Activated naive CD4-positive, alpha-beta T cell treated with anti-CD3 and anti-CD28 coated beads for 36 hours (primary cell): ENCODE measurements around the gene KCNN4. TPM values are rescaled to one million over a fixed set of nuclear protein-coding genes. Genes with fewer than 3 reads are reported as not detected.
A peak's percentile ranks its signal among the peaks of the same experiment; 100 is the strongest.
"Not testable (repeated sequence)": the region's sequence is repeated elsewhere in the genome, so short reads cannot be mapped to it uniquely, and the experiment has no call there.

ENCODE experiments used
- CTCF ChIA-PET: fragments of 350-600 bp; sonication (Branson Sonifier 250); formaldehyde crosslinking; loops from one replicate; lab custom pipeline; 2021; ENCODE audit warnings: antibody characterized with exemption; lab: Charles Lee
- DNase-seq: peaks from one replicate; pipeline ENCODE4 v3.0.0-alpha.2; 2020
- H3K27ac Mint-ChIP-seq: one replicate; pipeline ENCODE4 v1.8.0; 2021; ENCODE audit warnings: mild to moderate bottlenecking, mixed read lengths
- H3K27me3 Mint-ChIP-seq: one replicate; pipeline ENCODE4 v1.8.0; 2021; ENCODE audit warnings: low read depth, mixed read lengths
- H3K36me3 Mint-ChIP-seq: one replicate; pipeline ENCODE4 v1.8.0; 2021; ENCODE audit warnings: low read depth, mixed read lengths
- H3K4me1 Mint-ChIP-seq: one replicate; pipeline ENCODE4 v1.8.0; 2021; ENCODE audit warnings: low read depth, mixed read lengths
- H3K4me3 Mint-ChIP-seq: one replicate; pipeline ENCODE4 v1.8.0; 2021; ENCODE audit warnings: mild to moderate bottlenecking, moderate library complexity, mixed read lengths
- H3K9me3 Mint-ChIP-seq: one replicate; pipeline ENCODE4 v1.8.0; 2021; ENCODE audit warnings: mixed read lengths
- intact Hi-C: fragments of 100-400 bp; cut with micrococcal nuclease; formaldehyde crosslinking; loops from one replicate; pipeline ENCODE4 v1.15.1; 2023
- total RNA-seq, 2 experiments: library from RNA; stranded (reverse); gene quantifications; one replicate each; pipeline ENCODE4 v1.2.3, GENCODE V29; 2021

The KCNN4 gene
- total RNA-seq, 2 experiments from 2014 or later: 68.4 to 73.7 TPM

DNA sequence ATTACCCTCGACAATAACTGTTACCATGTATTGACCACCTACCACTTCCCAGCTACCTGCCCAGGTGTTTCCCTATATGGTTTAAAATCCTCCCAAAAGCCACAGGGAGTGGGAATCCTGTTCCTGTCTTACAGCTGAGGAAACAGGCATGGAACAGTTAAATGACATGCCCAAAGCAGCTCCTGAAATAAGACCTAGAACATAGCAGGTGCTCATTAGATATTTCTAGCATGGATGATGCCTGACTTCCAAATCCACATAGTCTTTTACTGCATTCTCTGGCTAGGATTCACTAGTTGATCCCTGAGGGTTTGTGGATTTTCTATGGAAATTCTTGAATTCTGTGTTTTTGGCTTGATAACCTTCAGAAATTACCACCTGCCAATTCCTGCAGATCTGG lies 13.0 kb downstream of the KCNN4 start:
- intact Hi-C loops: loop anchor here (5.0 kb wide), 1 partner anchor 984 kb away; no protein-coding TSS in a partner anchor
- no peaks in the 10 kb centered on the region for H3K9me3 Mint-ChIP-seq
- no peaks in the 10 kb centered on the region for H3K27me3 Mint-ChIP-seq
- peak overlapping the region; percentile 100 for H3K27ac Mint-ChIP-seq
- peak overlapping the region; percentile 11 for H3K4me3 Mint-ChIP-seq
- H3K4me1 Mint-ChIP-seq: peaks cover 71% of the 10 kb centered on the region
- CTCF ChIA-PET: interaction anchor here (0.9 to 9.7 kb wide), 5 partner anchors 11 to 23 kb away, joined by 3 to 113 read pairs (median 48); partner anchors contain the start of genes KCNN4 and SMG9
- peaks cover 70% of the 10 kb centered on the region for H3K36me3 Mint-ChIP-seq
- no peak for DNase-seq

GRCh38 chr19:43767316-43767715 lies 13.5 kb downstream of the KCNN4 start:
- CTCF ChIA-PET: interaction anchor here (0.7 to 9.7 kb wide), 7 partner anchors 11 to 99 kb away, joined by 3 to 113 read pairs (median 5); partner anchors contain the start of genes KCNN4 and SMG9

GRCh38 chr19:43766755-43767043 lies 14.1 kb downstream of the KCNN4 start:
- Mint-ChIP-seq H3K27me3 (no peaks in the 10 kb centered on the region), H3K27ac (peak overlapping the region; percentile 100), H3K36me3 (peaks cover 64% of the 10 kb centered on the region), H3K9me3 (no peaks in the 10 kb centered on the region), H3K4me1 (peaks cover 78% of the 10 kb centered on the region), H3K4me3 (peak overlapping the region; percentile 53)
- intact Hi-C loops: loop anchor here (5.0 kb wide), 1 partner anchor 986 kb away; no protein-coding TSS in a partner anchor
- no peak for DNase-seq
- CTCF ChIA-PET: interaction anchor here (0.6 to 9.7 kb wide), 9 partner anchors 11 to 233 kb away, joined by 3 to 113 read pairs (median 5); partner anchors contain the start of genes KCNN4 and SMG9

More at GRCh38 chr19:43767316-43767715, 13.5 kb downstream of the KCNN4 start:
- intact Hi-C loops: loop anchor here (5.0 kb wide), 1 partner anchor 985 kb away; no protein-coding TSS in a partner anchor
- peaks cover 67% of the 10 kb centered on the region for H3K36me3 Mint-ChIP-seq
- no peaks in the 10 kb centered on the region for H3K27me3 Mint-ChIP-seq
- H3K27ac Mint-ChIP-seq: peak overlapping the region; percentile 100
- peak overlapping the region; percentile 11 for H3K4me3 Mint-ChIP-seq
- DNase-seq: no peak
- H3K4me1 Mint-ChIP-seq: peaks cover 76% of the 10 kb centered on the region
- H3K9me3 Mint-ChIP-seq: no peaks in the 10 kb centered on the region

DNA sequence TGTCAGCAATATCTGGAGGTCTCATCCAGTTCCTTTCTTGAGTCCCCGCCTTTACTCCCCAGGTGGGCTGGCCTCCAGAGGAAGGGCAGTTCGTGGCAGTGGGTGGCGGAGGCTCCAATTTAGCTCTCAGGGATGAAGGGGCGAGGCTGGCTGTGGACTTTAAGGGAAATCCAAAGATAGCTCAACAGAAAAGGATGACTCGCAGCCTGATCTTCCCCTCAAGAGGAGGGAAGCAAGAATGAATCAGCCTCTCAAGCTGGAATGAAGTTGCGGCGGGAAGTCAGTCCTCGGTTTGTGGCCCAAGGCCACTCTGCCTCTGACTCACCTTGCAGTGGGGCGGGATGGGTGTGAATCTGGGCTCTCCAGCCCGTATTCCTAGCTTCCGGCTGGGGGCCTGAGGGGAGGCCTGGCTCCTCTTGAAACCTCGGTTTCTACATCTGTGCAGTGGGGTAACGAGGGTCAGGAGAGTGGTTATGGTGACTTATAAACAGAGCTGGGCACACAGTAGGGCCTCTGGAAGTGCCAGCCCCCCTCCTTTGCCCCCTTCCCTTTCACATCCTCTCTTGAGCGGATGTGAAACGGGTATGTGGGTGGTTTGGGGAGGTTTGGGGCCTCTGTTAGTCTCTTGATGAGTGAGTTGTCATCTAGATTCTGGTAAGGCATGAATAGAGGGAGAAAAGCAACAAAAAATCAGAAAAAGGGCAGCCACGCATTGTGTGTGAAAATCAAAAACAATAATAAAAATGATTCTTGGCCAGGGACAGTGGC lies 15.5 kb downstream of the KCNN4 start:
- Mint-ChIP-seq H3K27ac (peak overlapping the region; percentile 100), H3K4me3 (peak overlapping the region; percentile 53), H3K9me3 (no peaks in the 10 kb centered on the region), H3K27me3 (no peaks in the 10 kb centered on the region), H3K36me3 (peaks cover 55% of the 10 kb centered on the region), H3K4me1 (peaks cover 80% of the 10 kb centered on the region)
- CTCF ChIA-PET: interaction anchor here (0.6 to 9.7 kb wide), 13 partner anchors 10 to 1001 kb away, joined by 3 to 113 read pairs (median 5); partner anchors contain the start of genes KCNN4 and SMG9
- DNase-seq: peak; percentile 95
- intact Hi-C loops: loop anchor here (1.0 to 5.0 kb wide), 8 partner anchors 11 to 987 kb away; partner anchors contain the start of genes SMG9 and ZNF575

DNA sequence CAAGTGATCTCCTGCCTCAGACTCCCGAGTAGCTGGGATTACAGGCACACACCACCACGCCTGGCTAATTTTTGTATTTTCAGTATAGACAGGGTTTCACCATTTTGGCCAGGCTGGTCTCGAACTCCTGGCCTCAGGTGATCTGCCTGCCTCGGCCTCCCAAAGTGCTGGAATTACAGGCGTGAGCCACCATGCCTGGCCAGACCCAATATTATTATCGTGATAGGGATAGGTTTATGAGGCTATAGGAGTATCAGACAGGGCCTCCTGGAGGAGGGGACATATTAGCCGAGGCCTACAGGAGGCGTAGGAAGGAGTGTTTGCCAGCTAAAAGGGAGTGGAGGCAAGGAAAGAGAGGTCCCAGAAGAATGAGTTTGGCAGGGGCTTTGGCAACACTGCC lies 16.1 kb downstream of the KCNN4 start:
- DNase-seq, H3K27me3 Mint-ChIP-seq: not testable (repeated sequence)
- intact Hi-C loops: loop anchor here (1.0 to 5.0 kb wide), 8 partner anchors 10 to 988 kb away; partner anchors contain the start of genes SMG9 and ZNF575

GRCh38 chr19:43763473-43763939 lies 17.3 kb downstream of the KCNN4 start:
- peaks cover 38% of the 10 kb centered on the region for H3K36me3 Mint-ChIP-seq
- H3K27ac Mint-ChIP-seq: peak overlapping the region; percentile 87
- H3K4me3 Mint-ChIP-seq: peak overlapping the region; percentile 33
- intact Hi-C loops: no loop called here
- CTCF ChIA-PET: interaction anchor here (0.6 to 9.7 kb wide), 5 partner anchors 9 to 130 kb away, joined by 3 to 113 read pairs (median 6); partner anchors contain the start of genes KCNN4 and SMG9
- peak; percentile 42 for DNase-seq
- H3K9me3 Mint-ChIP-seq: no peaks in the 10 kb centered on the region
- peaks cover 75% of the 10 kb centered on the region for H3K4me1 Mint-ChIP-seq
- no peaks in the 10 kb centered on the region for H3K27me3 Mint-ChIP-seq

More for the DNA sequence above, 16.1 kb downstream of the KCNN4 start:
- Mint-ChIP-seq H3K36me3 (peaks cover 50% of the 10 kb centered on the region), H3K27ac (peak overlapping the region; percentile 100), H3K4me3 (peak overlapping the region; percentile 39), H3K4me1 (peaks cover 77% of the 10 kb centered on the region)
- CTCF ChIA-PET: interaction anchor here (0.6 to 9.7 kb wide), 8 partner anchors 12 to 240 kb away, joined by 3 to 113 read pairs (median 8); partner anchors contain the start of genes KCNN4 and SMG9
- not testable (repeated sequence) for H3K9me3 Mint-ChIP-seq

GRCh38 chr19:43762814-43763213 lies 18.0 kb downstream of the KCNN4 start:
- no peaks in the 10 kb centered on the region for H3K9me3 Mint-ChIP-seq
- no peak for DNase-seq
- intact Hi-C loops: no loop called here
- no peaks in the 10 kb centered on the region for H3K27me3 Mint-ChIP-seq
- peak overlapping the region; percentile 87 for H3K27ac Mint-ChIP-seq
- CTCF ChIA-PET: interaction anchor here (0.6 to 9.7 kb wide), 7 partner anchors 9 to 168 kb away, joined by 3 to 113 read pairs (median 6); partner anchors contain the start of genes KCNN4 and SMG9
- H3K36me3 Mint-ChIP-seq: peaks cover 34% of the 10 kb centered on the region
- no peak overlapping the region for H3K4me3 Mint-ChIP-seq
- peaks cover 74% of the 10 kb centered on the region for H3K4me1 Mint-ChIP-seq

GRCh38 chr19:43760941-43761340 lies 19.8 kb downstream of the KCNN4 start:
- intact Hi-C loops: no loop called here
- CTCF ChIA-PET: interaction anchor here (2.0 to 9.7 kb wide), 2 partner anchors 9 to 17 kb away, joined by 6 to 113 read pairs; partner anchors contain the start of gene KCNN4
- Mint-ChIP-seq H3K27me3 (no peaks in the 10 kb centered on the region), H3K4me1 (peaks cover 74% of the 10 kb centered on the region), H3K4me3 (no peak overlapping the region), H3K9me3 (no peaks in the 10 kb centered on the region), H3K36me3 (peaks cover 36% of the 10 kb centered on the region), H3K27ac (no peak overlapping the region)
- no peak for DNase-seq

DNA sequence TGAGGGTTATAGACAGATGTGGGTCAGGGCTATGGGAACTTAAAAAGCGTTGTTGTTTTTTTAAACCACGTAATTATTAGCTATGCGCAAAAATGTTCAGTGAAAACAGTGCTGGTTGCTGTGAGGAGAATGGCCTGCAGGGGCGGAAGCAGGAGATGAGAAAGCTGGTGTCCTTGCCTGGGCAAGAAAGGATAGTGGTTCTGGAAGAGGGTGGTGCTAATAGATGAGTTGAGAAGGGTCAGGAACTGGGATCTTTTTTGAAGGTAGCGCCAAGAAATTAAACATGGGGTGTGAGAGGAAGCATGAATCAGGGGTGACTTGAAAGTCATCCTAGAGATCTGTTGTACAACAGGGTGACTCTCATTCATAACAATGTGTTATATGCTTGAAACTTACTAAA lies 21.3 kb downstream of the KCNN4 start:
- Mint-ChIP-seq H3K27ac (peak overlapping the region; percentile 61), H3K4me3 (no peak overlapping the region), H3K27me3 (no peaks in the 10 kb centered on the region), H3K4me1 (peaks cover 61% of the 10 kb centered on the region), H3K36me3 (peaks cover 35% of the 10 kb centered on the region), H3K9me3 (no peaks in the 10 kb centered on the region)
- intact Hi-C loops: no loop called here
- CTCF ChIA-PET: no interaction called here
- no peak for DNase-seq

DNA sequence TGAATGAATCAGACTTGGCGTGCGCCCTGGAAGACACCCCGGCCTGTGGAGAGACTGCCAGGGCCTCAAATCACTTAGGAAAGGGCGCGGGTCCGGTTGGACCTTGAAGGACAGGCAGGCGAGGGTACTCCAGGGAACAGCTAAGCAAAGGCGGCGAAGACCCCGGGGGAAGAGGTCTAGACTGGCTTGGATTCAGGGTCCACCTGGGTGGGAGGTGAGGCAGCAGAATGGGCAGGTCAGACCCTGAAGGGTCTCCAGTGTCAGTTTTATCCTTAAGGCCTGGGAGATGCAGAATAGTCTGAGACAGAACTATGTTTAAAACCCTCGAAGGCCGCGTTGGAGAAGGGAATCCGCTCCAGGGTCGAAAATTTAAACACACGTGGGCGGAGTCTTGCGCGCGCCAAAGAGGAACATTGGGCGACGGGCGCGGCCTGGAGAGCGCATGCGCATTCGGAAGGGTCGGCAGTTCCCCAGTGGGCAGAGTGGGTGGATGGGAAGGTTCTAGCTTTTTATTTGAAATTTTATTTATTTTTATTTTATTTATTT lies 25.4 kb downstream of the KCNN4 start:
- peak; percentile 92 for DNase-seq
- Mint-ChIP-seq H3K36me3 (peaks cover 45% of the 10 kb centered on the region), H3K27ac (peak overlapping the region; percentile 100), H3K4me3 (peak overlapping the region; percentile 99), H3K4me1 (peaks cover 60% of the 10 kb centered on the region), H3K27me3 (no peaks in the 10 kb centered on the region), H3K9me3 (no peaks in the 10 kb centered on the region)
- intact Hi-C loops: loop anchor here (2.0 kb wide), 2 partner anchors 231 to 993 kb away; partner anchors contain the start of gene BCL3
- CTCF ChIA-PET: interaction anchor here (0.7 to 4.8 kb wide), 5 partner anchors 8 to 29 kb away, joined by 3 to 48 read pairs (median 5); no protein-coding TSS in a partner anchor

DNA sequence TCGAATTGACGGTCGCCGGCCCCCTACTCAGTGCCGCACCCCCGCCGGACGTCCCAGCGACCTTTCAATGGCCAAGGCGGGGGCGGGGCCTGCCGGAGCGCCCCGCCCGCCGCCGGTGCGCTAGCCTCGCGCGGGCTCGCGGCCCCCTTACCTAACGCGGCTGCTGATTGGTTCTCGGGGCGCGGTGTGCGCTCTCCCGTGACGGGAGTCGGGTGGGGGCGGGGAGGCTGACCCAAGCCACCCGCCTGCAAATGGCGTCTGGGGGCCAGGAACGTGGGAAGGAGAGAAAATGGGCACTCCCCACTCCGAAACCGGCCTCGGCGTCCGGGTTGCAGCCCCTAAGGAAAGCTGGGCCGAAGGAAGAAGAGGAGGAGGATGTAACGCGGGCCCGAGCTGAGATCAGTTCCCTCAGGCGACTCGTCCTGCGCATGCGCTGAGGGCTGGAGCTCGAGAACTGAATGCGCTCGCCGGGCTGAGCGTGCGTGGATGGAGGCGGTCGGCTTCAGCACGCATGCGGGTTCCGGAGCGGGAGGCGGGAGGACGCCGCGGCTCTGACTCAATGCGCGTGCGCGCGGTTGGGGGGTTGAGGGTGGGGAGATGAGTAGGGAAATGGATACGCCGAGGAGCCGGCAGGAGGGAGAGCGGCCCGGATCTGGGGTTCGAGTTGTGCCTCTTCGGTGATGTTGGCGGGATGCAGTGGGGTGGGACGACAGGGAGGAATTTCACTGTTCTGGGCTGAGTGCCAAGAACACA lies 26.1 kb downstream of the KCNN4 start, which contains the start of gene SMG9:
Gene SMG9, minus strand, starts transcription at position 460 of the 753 bp plus-strand sequence. CDS start 4,221 bp downstream, outside the sequence.
- peak; percentile 98 for DNase-seq
- H3K36me3 Mint-ChIP-seq: peaks cover 49% of the 10 kb centered on the region
- no peaks in the 10 kb centered on the region for H3K9me3 Mint-ChIP-seq
- intact Hi-C loops: loop anchor here (1.0 to 2.0 kb wide), 10 partner anchors 11 to 994 kb away; partner anchors contain the start of genes BCL3, IRGQ, ZNF428 and ZNF576
- H3K4me3 Mint-ChIP-seq: peak within 1 kb of the TSS; percentile 99
- H3K4me1 Mint-ChIP-seq: peaks cover 64% of the 10 kb centered on the region
- CTCF ChIA-PET: interaction anchor here (0.9 to 4.8 kb wide), 4 partner anchors 8 to 30 kb away, joined by 3 to 48 read pairs (median 6); no protein-coding TSS in a partner anchor
- no peaks in the 10 kb centered on the region for H3K27me3 Mint-ChIP-seq
- peak within 1 kb of the TSS; percentile 100 for H3K27ac Mint-ChIP-seq
